ENCODE measurements around the gene SLC45A3. TPM values are rescaled to one million over a fixed set of nuclear protein-coding genes. Genes with fewer than 3 reads are reported as not detected.

Gene SLC45A3
- total RNA-seq, 4 donors from 2014 or later, result 1.2 to 3.1 (median 1.4) TPM

- Histone ChIP-seq H3K4me3 (no peak overlapping the region), H3K27me3 (peaks cover 0 to 12% (median 0%) of the 10 kb centered on the region in 4 donors), H3K27ac (no peak overlapping the region), H3K9me3 (no peaks in the 10 kb centered on the region), H3K36me3 (no peaks in the 10 kb centered on the region), H3K4me1 (peaks cover 4 to 20% (median 10%) of the 10 kb centered on the region in 3 donors)
- WGBS, 2 donors, result 60 to 83% methylated on average over 4 of the region's 4 CpGs
- intact Hi-C loops (cut with DNase I), result no loop called here
- no peak for TF ChIP-seq POLR2A (IDR thresholded peaks at IDR 0.05)
- TF ChIP-seq, protein P1, sequence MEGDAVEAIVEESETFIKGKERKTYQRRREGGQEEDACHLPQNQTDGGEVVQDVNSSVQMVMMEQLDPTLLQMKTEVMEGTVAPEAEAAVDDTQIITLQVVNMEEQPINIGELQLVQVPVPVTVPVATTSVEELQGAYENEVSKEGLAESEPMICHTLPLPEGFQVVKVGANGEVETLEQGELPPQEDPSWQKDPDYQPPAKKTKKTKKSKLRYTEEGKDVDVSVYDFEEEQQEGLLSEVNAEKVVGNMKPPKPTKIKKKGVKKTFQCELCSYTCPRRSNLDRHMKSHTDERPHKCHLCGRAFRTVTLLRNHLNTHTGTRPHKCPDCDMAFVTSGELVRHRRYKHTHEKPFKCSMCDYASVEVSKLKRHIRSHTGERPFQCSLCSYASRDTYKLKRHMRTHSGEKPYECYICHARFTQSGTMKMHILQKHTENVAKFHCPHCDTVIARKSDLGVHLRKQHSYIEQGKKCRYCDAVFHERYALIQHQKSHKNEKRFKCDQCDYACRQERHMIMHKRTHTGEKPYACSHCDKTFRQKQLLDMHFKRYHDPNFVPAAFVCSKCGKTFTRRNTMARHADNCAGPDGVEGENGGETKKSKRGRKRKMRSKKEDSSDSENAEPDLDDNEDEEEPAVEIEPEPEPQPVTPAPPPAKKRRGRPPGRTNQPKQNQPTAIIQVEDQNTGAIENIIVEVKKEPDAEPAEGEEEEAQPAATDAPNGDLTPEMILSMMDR (IDR thresholded peaks at IDR 0.05), result no peak
- no peak for DNase-seq
These were observed 7.3 kb downstream of the SLC45A3 start for GRCh38 chr1:205672970-205673369.

DNA sequence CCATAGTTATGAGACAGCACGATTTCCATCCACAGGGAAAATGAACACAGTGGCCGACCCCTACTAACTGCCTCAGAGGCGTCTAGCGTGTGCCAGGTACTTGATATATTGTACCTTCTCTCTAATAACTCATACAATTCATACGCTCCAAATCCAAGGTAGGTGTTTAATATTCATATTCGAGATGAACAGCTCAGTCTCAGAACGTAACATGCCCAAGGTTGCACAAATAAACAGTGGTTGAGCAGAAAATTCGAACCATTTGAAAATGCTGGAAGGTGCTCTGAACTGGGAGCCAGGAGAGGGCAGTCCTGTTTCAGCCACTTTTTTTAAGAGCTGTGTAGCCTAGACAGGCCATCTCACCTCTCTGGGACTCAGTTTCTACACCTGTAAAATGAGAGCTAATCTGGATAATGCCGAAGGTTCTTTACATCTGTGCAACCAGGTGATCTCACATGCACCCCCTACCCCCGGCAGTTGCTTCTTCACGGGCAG lies 7.9 kb downstream of the SLC45A3 start:
- intact Hi-C loops (cut with DNase I), result no loop called here
- no peak overlapping the region for H3K27ac ChIP-seq
- H3K4me3 ChIP-seq, result no peak overlapping the region
- H3K36me3 ChIP-seq, result no peaks in the 10 kb centered on the region
- TF ChIP-seq, protein P1 (IDR thresholded peaks at IDR 0.05), result no peak
- no peak for TF ChIP-seq POLR2A (IDR thresholded peaks at IDR 0.05)
- H3K9me3 ChIP-seq, result no peaks in the 10 kb centered on the region
- 68 to 71% methylated on average over 10 to 11 of the region's 11 CpGs for WGBS, 2 donors
- no peak for DNase-seq
- H3K27me3 ChIP-seq, result peaks cover 0 to 12% (median 0%) of the 10 kb centered on the region in 4 donors
- peaks cover 4 to 26% (median 10%) of the 10 kb centered on the region in 3 donors for H3K4me1 ChIP-seq

- Histone ChIP-seq H3K9me3 (no peaks in the 10 kb centered on the region), H3K36me3 (no peaks in the 10 kb centered on the region), H3K4me3 (no peak overlapping the region), H3K27me3 (peaks cover 0 to 12% (median 0%) of the 10 kb centered on the region in 4 donors), H3K27ac (no peak overlapping the region), H3K4me1 (peaks cover 4 to 42% (median 10%) of the 10 kb centered on the region in 3 donors)
- DNase-seq, result no peak
- TF ChIP-seq POLR2A (IDR thresholded peaks at IDR 0.05), result no peak
- TF ChIP-seq, protein P1 (IDR thresholded peaks at IDR 0.05), result no peak
- 67 to 73% methylated on average over 4 to 5 of the region's 13 CpGs for WGBS, 2 donors
- intact Hi-C loops (cut with DNase I), result no loop called here
These were observed 9.5 kb downstream of the SLC45A3 start for GRCh38 chr1:205670611-205671430.

DNA sequence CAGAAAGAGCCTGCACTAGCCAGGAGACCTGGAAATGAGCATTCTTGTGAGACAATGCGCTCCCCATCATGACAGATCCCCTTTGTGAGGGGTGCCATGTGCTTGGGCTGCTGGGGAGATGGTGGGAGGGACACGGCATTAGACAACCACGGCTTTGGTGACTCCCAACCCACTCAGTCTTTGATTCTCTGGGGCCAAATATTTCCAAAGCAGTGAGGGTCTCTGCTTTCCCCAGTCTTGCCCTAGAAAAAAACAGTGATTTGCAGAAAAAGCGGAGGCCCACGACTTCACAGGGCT lies 10.2 kb downstream of the SLC45A3 start:
- H3K27ac ChIP-seq, result no peak overlapping the region

More for the DNA sequence above, 10.2 kb downstream of the SLC45A3 start:
- TF ChIP-seq, protein P1 (IDR thresholded peaks at IDR 0.05), result no peak
- no peak for TF ChIP-seq POLR2A (IDR thresholded peaks at IDR 0.05)
- no peaks in the 10 kb centered on the region for H3K9me3 ChIP-seq
- H3K27me3 ChIP-seq, result peaks cover 0 to 12% (median 0%) of the 10 kb centered on the region in 4 donors
- 80% methylated on average over 1 of the region's 5 CpGs; no CpG with 5 or more reads in 1 of the 2 donors for WGBS, 2 donors
- intact Hi-C loops (cut with DNase I), result no loop called here
- H3K4me3 ChIP-seq, result no peak overlapping the region
- no peaks in the 10 kb centered on the region for H3K36me3 ChIP-seq
- no peak for DNase-seq
- peaks cover 7 to 49% (median 10%) of the 10 kb centered on the region in 3 donors for H3K4me1 ChIP-seq

All from esophagus squamous epithelium (tissue), 5 donors.